Measurements from ENCODE around the gene POLG2. TPM values are rescaled to one million over a fixed set of nuclear protein-coding genes. Genes with fewer than 3 reads are reported as not detected.

Gene POLG2
- total RNA-seq, 2 donors from 2014 or later = 3.2 to 22.1 TPM

DNA sequence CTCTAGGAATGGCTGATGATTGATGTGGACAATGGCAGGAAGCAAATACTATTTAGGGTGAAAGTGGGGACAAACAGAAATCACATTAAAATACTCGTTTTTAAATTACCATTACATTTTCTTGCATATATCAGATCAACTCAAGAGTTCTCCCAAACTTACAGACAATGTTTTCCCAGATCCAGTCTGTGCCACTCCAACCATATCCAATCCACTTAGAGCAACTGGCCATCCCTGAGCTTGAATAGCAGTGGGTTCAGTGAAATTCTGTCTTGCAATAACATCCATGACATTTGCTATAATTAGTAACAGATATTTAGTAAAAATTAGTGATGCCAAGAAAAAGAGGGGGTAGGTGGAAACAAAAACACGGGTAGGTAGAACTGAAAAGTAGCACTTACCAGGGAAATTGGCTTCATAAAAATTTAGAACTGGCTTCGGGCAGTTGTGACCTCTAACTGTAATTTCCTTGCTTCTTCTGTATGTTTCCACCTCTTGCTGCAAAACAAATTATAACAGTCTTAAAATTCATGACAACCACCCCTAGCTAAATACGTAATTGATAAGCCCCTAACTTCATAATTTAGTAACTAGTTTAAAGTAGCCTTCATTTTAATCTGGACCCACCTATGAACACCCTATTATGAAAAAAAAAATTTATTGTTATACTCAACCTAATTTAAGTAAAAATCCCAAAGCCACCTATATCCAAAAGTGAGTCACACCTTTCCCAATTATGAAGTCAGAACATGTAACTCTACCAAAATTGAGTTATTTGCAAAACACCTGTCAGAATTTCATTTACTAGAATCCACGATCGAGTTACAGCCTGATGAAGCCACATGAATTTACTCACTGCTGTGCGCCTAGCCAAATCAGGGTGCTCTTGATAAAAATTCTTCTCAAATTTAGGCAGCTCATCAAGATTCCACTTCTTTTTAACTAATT, 7.2 kb upstream of the POLG2 start:
- H3K9me3 ChIP-seq = no peaks in the 10 kb centered on the region
- H3K27ac ChIP-seq = peak overlapping the region; percentile 100
- no peak for DNase-seq (ENCODE audit: low spot score)
- TF ChIP-seq, protein P1, sequence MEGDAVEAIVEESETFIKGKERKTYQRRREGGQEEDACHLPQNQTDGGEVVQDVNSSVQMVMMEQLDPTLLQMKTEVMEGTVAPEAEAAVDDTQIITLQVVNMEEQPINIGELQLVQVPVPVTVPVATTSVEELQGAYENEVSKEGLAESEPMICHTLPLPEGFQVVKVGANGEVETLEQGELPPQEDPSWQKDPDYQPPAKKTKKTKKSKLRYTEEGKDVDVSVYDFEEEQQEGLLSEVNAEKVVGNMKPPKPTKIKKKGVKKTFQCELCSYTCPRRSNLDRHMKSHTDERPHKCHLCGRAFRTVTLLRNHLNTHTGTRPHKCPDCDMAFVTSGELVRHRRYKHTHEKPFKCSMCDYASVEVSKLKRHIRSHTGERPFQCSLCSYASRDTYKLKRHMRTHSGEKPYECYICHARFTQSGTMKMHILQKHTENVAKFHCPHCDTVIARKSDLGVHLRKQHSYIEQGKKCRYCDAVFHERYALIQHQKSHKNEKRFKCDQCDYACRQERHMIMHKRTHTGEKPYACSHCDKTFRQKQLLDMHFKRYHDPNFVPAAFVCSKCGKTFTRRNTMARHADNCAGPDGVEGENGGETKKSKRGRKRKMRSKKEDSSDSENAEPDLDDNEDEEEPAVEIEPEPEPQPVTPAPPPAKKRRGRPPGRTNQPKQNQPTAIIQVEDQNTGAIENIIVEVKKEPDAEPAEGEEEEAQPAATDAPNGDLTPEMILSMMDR (IDR thresholded peaks at IDR 0.05) = no peak
- no peak for ATAC-seq (ENCODE audit: insufficient number of reproducible peaks, low FRiP score, low read depth)
- peaks cover 52% of the 10 kb centered on the region for H3K36me3 ChIP-seq
- peaks cover 41 to 69% of the 10 kb centered on the region in 2 donors for H3K4me1 ChIP-seq (ENCODE audit: control insufficient read depth in 1 of 2, low read depth in 2 of 2)
- H3K4me3 ChIP-seq = peak overlapping the region; percentile 91
- H3K27me3 ChIP-seq (replicated peaks; ENCODE audit: insufficient read depth) = no peaks in the 10 kb centered on the region

DNA sequence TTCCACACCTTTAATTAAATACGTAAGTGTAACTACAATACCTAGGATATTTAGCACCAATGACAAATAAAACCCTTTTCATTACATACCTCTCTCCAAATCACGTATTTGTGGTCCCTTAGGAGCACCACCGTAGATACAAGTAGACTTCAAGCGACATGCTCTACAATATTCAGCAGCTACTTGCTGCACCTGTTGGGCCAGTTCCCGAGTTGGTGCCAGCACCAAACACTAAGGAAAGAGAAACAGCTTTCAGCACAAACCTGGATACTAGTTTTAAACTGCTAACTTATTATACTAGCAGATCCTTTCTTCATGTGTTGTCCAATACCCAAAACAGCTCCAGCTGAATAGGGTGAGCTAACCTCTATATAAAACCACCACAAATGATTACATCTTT, 6.5 kb upstream of the POLG2 start:
- peak overlapping the region; percentile 91 for H3K4me3 ChIP-seq
- no peaks in the 10 kb centered on the region for H3K9me3 ChIP-seq
- peaks cover 56% of the 10 kb centered on the region for H3K36me3 ChIP-seq
- H3K4me1 ChIP-seq (ENCODE audit: control insufficient read depth in 1 of 2, low read depth in 2 of 2) = peaks cover 36 to 63% of the 10 kb centered on the region in 2 donors
- TF ChIP-seq, protein P1 (IDR thresholded peaks at IDR 0.05) = no peak
- peak overlapping the region in 1 of 2 donors; percentile 100 for H3K27ac ChIP-seq
- ATAC-seq (ENCODE audit: insufficient number of reproducible peaks, low FRiP score, low read depth) (no peak), DNase-seq (ENCODE audit: low spot score) (no peak)
- H3K27me3 ChIP-seq (replicated peaks; ENCODE audit: insufficient read depth) = no peaks in the 10 kb centered on the region

DNA sequence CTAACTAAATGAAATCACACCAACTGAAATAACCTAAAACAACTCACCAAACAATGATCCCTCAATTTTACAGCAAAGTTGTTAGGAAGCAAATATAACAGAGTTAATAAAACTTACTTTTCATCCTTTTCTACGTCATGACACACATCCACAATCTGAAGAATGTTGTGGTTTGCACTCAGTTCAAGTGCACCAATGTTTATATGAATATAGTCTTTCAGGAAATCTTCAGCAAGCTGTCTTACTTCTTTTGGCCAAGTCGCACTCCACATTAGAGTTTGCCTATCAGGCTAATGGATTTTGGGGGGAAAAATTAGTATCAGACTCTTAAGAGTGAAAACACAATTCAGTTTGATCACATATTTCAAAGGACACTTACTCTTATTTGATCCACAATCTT, 6.0 kb upstream of the POLG2 start:
- no peaks in the 10 kb centered on the region for H3K9me3 ChIP-seq
- H3K27ac ChIP-seq = no peak overlapping the region
- no peak overlapping the region for H3K4me3 ChIP-seq
- no peak for DNase-seq (ENCODE audit: low spot score)
- TF ChIP-seq, protein P1 (IDR thresholded peaks at IDR 0.05) = no peak
- peaks cover 31 to 58% of the 10 kb centered on the region in 2 donors for H3K4me1 ChIP-seq (ENCODE audit: control insufficient read depth in 1 of 2, low read depth in 2 of 2)
- ATAC-seq (ENCODE audit: insufficient number of reproducible peaks, low FRiP score, low read depth) = no peak
- H3K36me3 ChIP-seq = peaks cover 56% of the 10 kb centered on the region
- H3K27me3 ChIP-seq (replicated peaks; ENCODE audit: insufficient read depth) = no peaks in the 10 kb centered on the region

DNA sequence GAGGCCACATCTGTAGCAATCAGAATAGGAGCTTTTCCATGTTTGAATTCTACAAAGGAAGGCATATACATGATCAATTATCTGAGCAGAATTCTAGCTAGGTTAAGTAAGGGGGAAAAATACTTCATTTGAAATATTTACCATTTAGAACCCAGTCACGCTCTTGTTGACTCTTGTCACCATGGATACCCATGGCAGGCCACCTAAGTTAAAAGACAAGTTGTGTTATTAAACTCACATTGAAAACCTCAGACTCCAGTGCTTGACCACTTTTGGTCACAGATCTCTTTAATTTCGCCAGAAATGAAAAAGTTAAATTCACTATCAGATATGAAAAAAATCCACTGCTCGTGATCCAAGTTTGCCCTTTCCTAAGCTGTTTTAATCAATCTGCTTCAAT, 5.2 kb upstream of the POLG2 start:
- no peaks in the 10 kb centered on the region for H3K27me3 ChIP-seq (replicated peaks; ENCODE audit: insufficient read depth)
- no peak for DNase-seq (ENCODE audit: low spot score)
- ATAC-seq (ENCODE audit: insufficient number of reproducible peaks, low FRiP score, low read depth) = no peak
- H3K27ac ChIP-seq = no peak overlapping the region
- TF ChIP-seq, protein P1 (IDR thresholded peaks at IDR 0.05) = no peak
- peaks cover 34 to 62% of the 10 kb centered on the region in 2 donors for H3K4me1 ChIP-seq (ENCODE audit: control insufficient read depth in 1 of 2, low read depth in 2 of 2)
- no peaks in the 10 kb centered on the region for H3K9me3 ChIP-seq
- H3K36me3 ChIP-seq = peaks cover 56% of the 10 kb centered on the region
- no peak overlapping the region for H3K4me3 ChIP-seq

DNA sequence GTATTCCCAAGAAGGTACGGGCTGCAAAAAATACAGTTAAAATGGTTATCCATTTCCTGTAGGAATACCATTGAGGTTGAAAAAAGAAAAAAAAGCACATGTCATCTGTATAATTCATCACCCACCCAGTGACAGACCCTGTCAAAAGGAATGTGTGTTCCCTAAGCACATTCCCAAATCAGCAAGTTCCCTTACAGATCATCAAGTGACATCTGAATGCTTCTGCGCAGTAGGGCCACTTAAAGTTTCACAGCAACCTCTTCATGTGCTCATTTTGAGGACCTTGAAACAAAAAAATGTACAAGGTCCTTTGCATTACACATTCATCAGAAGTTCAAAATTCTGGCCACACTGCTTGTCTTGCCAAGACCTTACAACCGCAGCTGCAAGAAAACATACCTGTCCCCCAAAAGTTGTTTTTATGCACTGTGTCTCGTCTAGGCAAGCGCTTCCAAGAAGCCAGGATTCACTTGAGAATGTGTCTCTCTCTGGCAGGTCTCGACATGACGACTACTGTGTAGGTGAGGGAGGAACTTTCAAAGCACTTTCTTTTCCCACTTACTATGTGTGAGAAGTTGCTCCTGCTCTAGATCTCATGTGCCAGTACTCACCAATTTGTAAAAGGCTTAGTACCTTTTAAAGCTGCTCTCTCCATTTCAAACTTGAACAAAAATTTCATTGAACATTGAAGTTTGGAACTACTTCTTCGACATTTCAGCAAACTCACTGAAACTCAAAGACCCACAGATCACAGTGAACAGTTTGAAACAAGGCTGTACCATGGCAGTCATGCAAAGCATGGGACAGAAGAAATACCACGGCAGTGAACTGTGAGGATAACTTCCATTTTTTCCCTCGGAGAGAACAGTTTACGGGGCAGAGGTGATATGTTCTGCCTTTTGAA, 4.3 kb upstream of the POLG2 start:
- H3K36me3 ChIP-seq = peaks cover 56% of the 10 kb centered on the region
- TF ChIP-seq, protein P1 (IDR thresholded peaks at IDR 0.05) = no peak
- H3K4me3 ChIP-seq = no peak overlapping the region
- H3K9me3 ChIP-seq = no peaks in the 10 kb centered on the region
- DNase-seq (ENCODE audit: low spot score) = no peak
- ATAC-seq (ENCODE audit: insufficient number of reproducible peaks, low FRiP score, low read depth) = no peak
- peaks cover 34 to 65% of the 10 kb centered on the region in 2 donors for H3K4me1 ChIP-seq (ENCODE audit: control insufficient read depth in 1 of 2, low read depth in 2 of 2)
- no peak overlapping the region for H3K27ac ChIP-seq
- no peaks in the 10 kb centered on the region for H3K27me3 ChIP-seq (replicated peaks; ENCODE audit: insufficient read depth)
